GM12878 (cell line): ENCODE measurements around the gene ARHGEF38. TPM values are rescaled to one million over a fixed set of nuclear protein-coding genes. Genes with fewer than 3 reads are reported as not detected.

ENCODE experiments used
- ATAC-seq: fragments of 200-7000 bp; cut with Tn5 transposase; 3 replicates; pipeline ENCODE4 v1.9.1; 2020; ENCODE audit warnings: mild to moderate bottlenecking, moderate library complexity
- BruUV-seq: library from RNA; stranded (reverse); fragments of 400-500 nt; replicated peaks from 2 replicates; lab custom pipeline; 2021; lab: Mats Ljungman, UMichigan
- CTCF ChIA-PET: fragments of 300-600 bp; sonication (Branson Sonifier 250); formaldehyde crosslinking; extraction: SDS; loops from one replicate; lab custom pipeline; 2021; ENCODE audit warnings: inconsistent platforms; lab: Yijun Ruan, JAX
- POLR2A ChIA-PET: fragments of 350-600 bp; formaldehyde crosslinking; extraction: SDS; loops from one replicate; lab custom pipeline; 2021; ENCODE audit warnings: inconsistent platforms; lab: Charles Lee
- RAD21 ChIA-PET: fragments of 300-600 bp; sonication (Branson Sonifier 250); formaldehyde crosslinking; loops from one replicate; lab custom pipeline; 2023; ENCODE audit warnings: antibody characterized with exemption; ENCODE audit not compliant: unreplicated experiment; lab: Charles Lee
- SMC1A ChIA-PET: fragments of 300-600 bp; sonication (Branson Sonifier 250); formaldehyde crosslinking; loops from one replicate; lab custom pipeline; 2023; ENCODE audit not compliant: unreplicated experiment, uncharacterized antibody; lab: Charles Lee
- DNase-seq: peaks from one replicate; pipeline ENCODE4 v3.0.0-alpha.2; 2011; ENCODE audit warnings: low read depth, low spot score
- FAIRE-seq: peaks from 3 replicates; lab custom pipeline; 2011; peaks lifted over from hg19 to GRCh38; lab: Jason Lieb, UNC
- H2AFZ ChIP-seq: 2 replicates; pipeline ENCODE4 v1.6.0; 2011; ENCODE audit warnings: low read depth, low read length, control low read depth; ENCODE audit not compliant: control insufficient read depth
- H3K27ac ChIP-seq: 2 replicates; pipeline ENCODE4 v1.5.1; 2011; ENCODE audit warnings: control low read depth; ENCODE audit not compliant: control insufficient read depth, insufficient read depth
- H3K27me3 ChIP-seq, 2 experiments: replicated peaks in 1 of 2; 2 replicates each; pipeline versions ENCODE4 v1.6.0 to v1.6.1; 2011; ENCODE audit warnings: low read length in 1 of 2; ENCODE audit not compliant: control insufficient read depth in 2 of 2, insufficient read depth in 2 of 2
- H3K36me3 ChIP-seq, 2 experiments: 2 replicates each; pipeline ENCODE4 v1.5.1; 2011; ENCODE audit warnings: low read length in 1 of 2; ENCODE audit not compliant: control insufficient read depth in 2 of 2, insufficient read depth in 2 of 2
- H3K4me1 ChIP-seq: 2 replicates; pipeline ENCODE4 v1.6.1; 2011; ENCODE audit warnings: mild to moderate bottlenecking, low read length, moderate library complexity, mixed read lengths; ENCODE audit not compliant: control insufficient read depth, insufficient read depth
- H3K4me2 ChIP-seq: 2 replicates; pipeline ENCODE4 v1.6.0; 2011; ENCODE audit warnings: control low read depth; ENCODE audit not compliant: control insufficient read depth, insufficient read depth
- H3K4me3 ChIP-seq: fragments of 200-600 bp; sonication (generic); 2 replicates; pipeline ENCODE4 v1.5.1; 2016
- H3K79me2 ChIP-seq: 2 replicates; pipeline ENCODE4 v1.6.0; 2011; ENCODE audit warnings: low read length; ENCODE audit not compliant: control insufficient read depth, insufficient read depth
- H3K9ac ChIP-seq: 2 replicates; pipeline ENCODE4 v1.8.0; 2011; ENCODE audit warnings: low read length, control low read depth, mixed read lengths; ENCODE audit not compliant: control insufficient read depth, insufficient read depth
- H3K9me3 ChIP-seq: replicated peaks from 3 replicates; pipeline ENCODE4 v1.5.1; 2011; ENCODE audit warnings: mild to moderate bottlenecking, low read length; ENCODE audit not compliant: control insufficient read depth, insufficient read depth
- H4K20me1 ChIP-seq: 2 replicates; pipeline ENCODE4 v1.6.0; 2011; ENCODE audit not compliant: control insufficient read depth, insufficient read depth
- CBX3 ChIP-seq: fragments of 200-600 bp; sonication (generic); IDR thresholded peaks from 2 replicates; pipeline ENCODE4 v1.6.1; 2016; ENCODE audit warnings: low read depth, borderline replicate concordance
- CHD1 ChIP-seq: IDR thresholded peaks from 2 replicates; pipeline ENCODE4 v1.6.1; 2012; ENCODE audit warnings: low read depth, low read length, improper control_type of control experiment
- EED ChIP-seq: sonication (generic); IDR thresholded peaks from 2 replicates; pipeline ENCODE4 v1.6.1; 2016; ENCODE audit warnings: antibody characterized with exemption, low read depth
- EGR1 ChIP-seq, 2 experiments: IDR thresholded peaks; 1 replicate in 1 of 2; 2 replicates in 1 of 2; pipeline ENCODE4 v1.6.1; 2011 to 2012; ENCODE audit warnings: low read depth in 2 of 2, low read length in 2 of 2, borderline replicate concordance in 1 of 2, mild to moderate bottlenecking in 1 of 2, moderate library complexity in 1 of 2
- ESRRA ChIP-seq: IDR thresholded peaks from 2 replicates; pipeline ENCODE4 v1.6.1; 2012; ENCODE audit warnings: mild to moderate bottlenecking, low read length, improper control_type of control experiment
- ETV6 ChIP-seq, 2 experiments: fragments of 450-650 bp in 1 of 2; IDR thresholded peaks in 1 of 2; conservative IDR thresholded peaks in 1 of 2; 2 replicates each; pipeline ENCODE4 v1.6.1; 2014; ENCODE audit warnings: antibody characterized with exemption in 1 of 2, borderline replicate concordance in 1 of 2, low read depth in 1 of 2, mild to moderate bottlenecking in 1 of 2, moderate library complexity in 1 of 2
- FOXK2 ChIP-seq: fragments of 450-650 bp; IDR thresholded peaks from 2 replicates; pipeline ENCODE4 v1.6.1; 2017; ENCODE audit warnings: mild to moderate bottlenecking, moderate library complexity
- MXI1 ChIP-seq: fragments of 150-350 bp; IDR thresholded peaks from 2 replicates; pipeline ENCODE4 v1.6.1; 2011; ENCODE audit warnings: low read depth, mild to moderate bottlenecking, inconsistent platforms, low read length, improper control_type of control experiment
- PAX5 ChIP-seq: IDR thresholded peaks from 2 replicates; pipeline ENCODE4 v1.6.1; 2011; ENCODE audit warnings: low read depth, low read length, borderline replicate concordance
- PAX8 ChIP-seq: fragments of 450-650 bp; IDR thresholded peaks from 2 replicates; pipeline ENCODE4 v1.6.1; 2017; ENCODE audit warnings: mild to moderate bottlenecking, moderate library complexity
- RCOR1 ChIP-seq: conservative IDR thresholded peaks from 2 replicates; pipeline ENCODE4 v1.6.1; 2012; ENCODE audit warnings: low read depth, low read length, improper control_type of control experiment
- SMAD1 ChIP-seq: fragments of 450-650 bp; IDR thresholded peaks from 2 replicates; pipeline ENCODE4 v1.6.1; 2018; ENCODE audit warnings: mild to moderate bottlenecking, low read depth; ENCODE audit not compliant: partially characterized antibody
- SREBF2 ChIP-seq: IDR thresholded peaks from 2 replicates; pipeline ENCODE4 v1.6.1; 2012; ENCODE audit warnings: mild to moderate bottlenecking, low read length
- TCF3 ChIP-seq: IDR thresholded peaks from 2 replicates; pipeline ENCODE4 v1.6.1; 2012; ENCODE audit warnings: low read depth, mild to moderate bottlenecking, low read length, borderline replicate concordance; ENCODE audit not compliant: insufficient read depth
- WGBS: methylation state at CpG from one replicate; pipeline ENCODE4 v1.1.6; 2016; ENCODE audit warnings: low lambda C conversion rate; ENCODE audit not compliant: insufficient replicate concordance, insufficient coverage; ENCODE audit errors: missing lambda C conversion rate; 5-methylcytosine and 5-hydroxymethylcytosine counted together
- in situ Hi-C: fragments of 300-500 bp; cut with MboI; formaldehyde crosslinking; loops from 9 replicates; pipeline ENCODE4 v1.14.3; 2018; ENCODE audit warnings: mixed read lengths
- intact Hi-C: fragments of 100-400 bp; cut with micrococcal nuclease; formaldehyde crosslinking; loops from one replicate; pipeline ENCODE4 v1.14.2; 2022; ENCODE audit not compliant: unreplicated experiment
- polyA plus RNA-seq, 11 experiments: library from polyadenylated mRNA; depleted of rRNA in 4 of 11; unstranded in 6 of 11; stranded (reverse) in 5 of 11; fragments of >200 nt; fragmentation: Nextera tagmentation in 4 of 11; fragmentation: Illumina TruSeq in 1 of 11; extraction: Ambion mirVana in 4 of 11; extraction: Trizol in 1 of 11; gene quantifications; 1 replicate in 1 of 11; 2 replicates in 10 of 11; pipeline versions ENCODE4 v1.2.1 to v1.2.3, GENCODE V29; 2011 to 2016; ENCODE audit warnings: inconsistent platforms in 2 of 11, missing spikeins in 2 of 11, low read depth in 1 of 11
- total RNA-seq, 4 experiments: library from RNA; depleted of rRNA in 3 of 4; stranded (reverse); fragments of >200 nt in 3 of 4; fragmentation: Illumina TruSeq in 1 of 4; extraction: Trizol in 1 of 4; gene quantifications; 2 replicates each; pipeline versions ENCODE4 v1.2.1 to v1.2.3, GENCODE V29; 2013 to 2021
- TF ChIP-seq, protein P1 (sequence below): fragments of 450-650 bp; IDR thresholded peaks from 2 replicates; pipeline ENCODE4 v1.6.1; 2016; ENCODE audit warnings: mild to moderate bottlenecking
- TF ChIP-seq, protein P2 (sequence below): IDR thresholded peaks from 2 replicates; pipeline ENCODE4 v1.6.1; 2011; ENCODE audit warnings: low read depth, low read length, improper control_type of control experiment, borderline replicate concordance
- TF ChIP-seq, protein P3 (sequence below): fragments of 450-650 bp; IDR thresholded peaks from 2 replicates; pipeline ENCODE4 v1.6.1; 2017; ENCODE audit warnings: mild to moderate bottlenecking
- TF ChIP-seq, protein P4 (sequence below): IDR thresholded peaks from 2 replicates; pipeline ENCODE4 v1.6.1; 2012; ENCODE audit warnings: low read depth, low read length, improper control_type of control experiment

The ARHGEF38 gene
- total and polyA plus RNA-seq, 10 of the 15 experiments (the other 5 are each of a cell fraction or from before 2014, with no cell fraction given): 0.01 to 1.1 (median 0.09) TPM; not detected in 2

DNA sequence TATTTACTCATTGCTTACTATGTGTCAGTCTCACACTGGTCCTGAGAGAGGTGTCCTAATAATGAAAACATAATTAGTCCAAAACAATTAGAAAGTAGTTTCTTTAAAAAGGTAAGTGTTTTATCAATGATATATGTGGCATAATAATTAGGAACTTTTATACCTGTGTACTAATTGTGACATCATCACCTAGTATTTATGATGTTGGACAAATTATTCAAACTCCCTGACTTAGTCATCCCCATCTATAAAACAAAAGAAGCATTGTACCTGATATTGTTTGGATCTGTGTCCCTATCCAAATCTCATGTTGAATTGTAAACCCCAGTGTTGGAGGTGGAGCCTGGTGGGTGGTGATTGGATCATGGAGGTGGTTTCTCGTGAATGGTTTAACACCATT is 15.8 kb upstream of the ARHGEF38 start:
- no peaks in the 10 kb centered on the region for H3K36me3 ChIP-seq
- no peaks in the 10 kb centered on the region for H3K79me2 ChIP-seq
- no peak overlapping the region for H3K9ac ChIP-seq
- BruUV-seq: no TSS peak
- WGBS: 100% methylated on average over 1 of the region's 1 CpG
- H3K27ac ChIP-seq: no peak overlapping the region
- ATAC-seq: no peak
- no peak for FAIRE-seq
- H2AFZ ChIP-seq: no peak overlapping the region
- no peak overlapping the region for H3K4me3 ChIP-seq
- ChIA-PET POLR2A (no interaction called here), CTCF (no interaction called here), SMC1A (no interaction called here), RAD21 (interaction anchor here (1.4 kb wide), 1 partner anchor 179 kb away, joined by 4 read pairs; no protein-coding TSS in a partner anchor)
- DNase-seq: no peak
- intact Hi-C loops: no loop called here
- no peaks in the 10 kb centered on the region for H3K9me3 ChIP-seq
- no peak for TF ChIP-seq RCOR1
- no peak for TF ChIP-seq FOXK2
- TF ChIP-seq, protein P1, sequence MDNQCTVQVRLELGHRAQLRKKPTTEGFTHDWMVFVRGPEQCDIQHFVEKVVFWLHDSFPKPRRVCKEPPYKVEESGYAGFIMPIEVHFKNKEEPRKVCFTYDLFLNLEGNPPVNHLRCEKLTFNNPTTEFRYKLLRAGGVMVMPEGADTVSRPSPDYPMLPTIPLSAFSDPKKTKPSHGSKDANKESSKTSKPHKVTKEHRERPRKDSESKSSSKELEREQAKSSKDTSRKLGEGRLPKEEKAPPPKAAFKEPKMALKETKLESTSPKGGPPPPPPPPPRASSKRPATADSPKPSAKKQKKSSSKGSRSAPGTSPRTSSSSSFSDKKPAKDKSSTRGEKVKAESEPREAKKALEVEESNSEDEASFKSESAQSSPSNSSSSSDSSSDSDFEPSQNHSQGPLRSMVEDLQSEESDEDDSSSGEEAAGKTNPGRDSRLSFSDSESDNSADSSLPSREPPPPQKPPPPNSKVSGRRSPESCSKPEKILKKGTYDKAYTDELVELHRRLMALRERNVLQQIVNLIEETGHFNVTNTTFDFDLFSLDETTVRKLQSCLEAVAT: no peak
- TF ChIP-seq, protein P2, sequence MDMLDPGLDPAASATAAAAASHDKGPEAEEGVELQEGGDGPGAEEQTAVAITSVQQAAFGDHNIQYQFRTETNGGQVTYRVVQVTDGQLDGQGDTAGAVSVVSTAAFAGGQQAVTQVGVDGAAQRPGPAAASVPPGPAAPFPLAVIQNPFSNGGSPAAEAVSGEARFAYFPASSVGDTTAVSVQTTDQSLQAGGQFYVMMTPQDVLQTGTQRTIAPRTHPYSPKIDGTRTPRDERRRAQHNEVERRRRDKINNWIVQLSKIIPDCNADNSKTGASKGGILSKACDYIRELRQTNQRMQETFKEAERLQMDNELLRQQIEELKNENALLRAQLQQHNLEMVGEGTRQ: no peak
- TF ChIP-seq SMAD1: no peak
- no peak for TF ChIP-seq EGR1 (IDR thresholded peaks at IDR 0.05; ENCODE audit: borderline replicate concordance in 1 of 2, low read depth in 2 of 2, low read length in 2 of 2)
- TF ChIP-seq ESRRA: no peak
- no peak for TF ChIP-seq CBX3
- no peak for TF ChIP-seq EED
- no peak for TF ChIP-seq PAX5
- TF ChIP-seq SREBF2: no peak
- no peak for TF ChIP-seq PAX8
- TF ChIP-seq, protein P3, sequence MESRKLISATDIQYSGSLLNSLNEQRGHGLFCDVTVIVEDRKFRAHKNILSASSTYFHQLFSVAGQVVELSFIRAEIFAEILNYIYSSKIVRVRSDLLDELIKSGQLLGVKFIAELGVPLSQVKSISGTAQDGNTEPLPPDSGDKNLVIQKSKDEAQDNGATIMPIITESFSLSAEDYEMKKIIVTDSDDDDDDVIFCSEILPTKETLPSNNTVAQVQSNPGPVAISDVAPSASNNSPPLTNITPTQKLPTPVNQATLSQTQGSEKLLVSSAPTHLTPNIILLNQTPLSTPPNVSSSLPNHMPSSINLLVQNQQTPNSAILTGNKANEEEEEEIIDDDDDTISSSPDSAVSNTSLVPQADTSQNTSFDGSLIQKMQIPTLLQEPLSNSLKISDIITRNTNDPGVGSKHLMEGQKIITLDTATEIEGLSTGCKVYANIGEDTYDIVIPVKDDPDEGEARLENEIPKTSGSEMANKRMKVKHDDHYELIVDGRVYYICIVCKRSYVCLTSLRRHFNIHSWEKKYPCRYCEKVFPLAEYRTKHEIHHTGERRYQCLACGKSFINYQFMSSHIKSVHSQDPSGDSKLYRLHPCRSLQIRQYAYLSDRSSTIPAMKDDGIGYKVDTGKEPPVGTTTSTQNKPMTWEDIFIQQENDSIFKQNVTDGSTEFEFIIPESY: no peak
- TF ChIP-seq, protein P4, sequence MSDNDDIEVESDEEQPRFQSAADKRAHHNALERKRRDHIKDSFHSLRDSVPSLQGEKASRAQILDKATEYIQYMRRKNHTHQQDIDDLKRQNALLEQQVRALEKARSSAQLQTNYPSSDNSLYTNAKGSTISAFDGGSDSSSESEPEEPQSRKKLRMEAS: no peak
- TF ChIP-seq TCF3: no peak
- no peak for TF ChIP-seq CHD1
- TF ChIP-seq MXI1: no peak
- TF ChIP-seq ETV6 (conservative IDR thresholded peaks at IDR 0.05 in 1 of 2, IDR thresholded peaks at IDR 0.05 in 1 of 2; ENCODE audit: borderline replicate concordance in 1 of 2, low read depth in 1 of 2): no peak
- in situ Hi-C loops: no loop called here
- no peaks in the 10 kb centered on the region for H3K27me3 ChIP-seq
- no peaks in the 10 kb centered on the region for H3K4me1 ChIP-seq
- H3K4me2 ChIP-seq: no peak overlapping the region
- no peaks in the 10 kb centered on the region for H4K20me1 ChIP-seq
